Stimulated activated naive CD4-positive, alpha-beta T cell (primary cell): Measurements from ENCODE around the gene PAM.
"Not testable (repeated sequence)": the region's sequence is repeated elsewhere in the genome, so short reads cannot be mapped to it uniquely, and the experiment has no call there.

Experiments used
- DNase-seq, 6 experiments: peaks; one replicate each; lab custom pipeline; 2025; lab: John Stamatoyannopoulos, UW

The PAM gene

DNA sequence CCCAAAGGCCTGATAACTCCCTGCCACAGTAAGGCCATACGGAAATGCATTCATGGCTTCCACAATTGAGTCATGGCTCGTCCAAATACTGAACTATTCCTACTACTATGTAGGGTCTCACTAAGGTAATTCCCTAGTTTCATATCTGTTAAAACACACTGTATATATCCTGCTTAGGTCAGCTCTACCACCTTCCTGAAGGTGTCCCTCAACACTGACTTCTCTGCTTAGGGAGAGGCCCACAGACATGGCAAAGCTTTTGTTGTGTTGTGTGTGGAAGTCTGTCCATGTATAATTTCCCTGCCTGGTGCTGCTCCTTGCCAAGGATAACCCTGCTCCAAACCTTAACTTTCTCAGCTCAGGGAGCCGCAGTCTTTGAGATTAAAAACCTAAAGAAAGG, 304.4 kb downstream of the PAM start:
- no peak for DNase-seq

DNA sequence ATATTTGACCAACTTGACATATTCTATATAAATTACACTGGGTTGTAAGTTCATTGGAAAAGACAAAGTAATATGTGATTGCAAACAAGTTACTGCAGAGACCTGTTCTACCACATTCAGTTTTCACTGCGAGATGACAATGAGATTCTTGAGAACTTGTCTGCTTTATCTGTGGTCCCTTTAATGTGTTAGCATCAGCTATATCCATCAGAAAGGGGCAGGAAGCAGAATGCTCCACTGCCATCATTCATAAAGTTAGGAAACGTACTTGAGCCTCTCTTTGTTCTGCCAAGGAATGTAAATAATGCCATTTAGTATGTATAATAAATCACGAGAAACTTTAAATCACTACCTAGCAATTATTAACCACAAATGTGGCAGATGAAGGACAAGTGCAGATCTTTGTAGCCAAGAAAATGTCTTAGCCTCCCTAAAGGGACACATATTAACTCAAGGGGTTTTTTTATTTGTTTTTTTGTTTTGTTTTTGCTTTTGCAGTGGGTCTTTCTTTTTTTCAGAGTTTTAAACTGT, 305.4 kb downstream of the PAM start:
- no peak for DNase-seq

DNA sequence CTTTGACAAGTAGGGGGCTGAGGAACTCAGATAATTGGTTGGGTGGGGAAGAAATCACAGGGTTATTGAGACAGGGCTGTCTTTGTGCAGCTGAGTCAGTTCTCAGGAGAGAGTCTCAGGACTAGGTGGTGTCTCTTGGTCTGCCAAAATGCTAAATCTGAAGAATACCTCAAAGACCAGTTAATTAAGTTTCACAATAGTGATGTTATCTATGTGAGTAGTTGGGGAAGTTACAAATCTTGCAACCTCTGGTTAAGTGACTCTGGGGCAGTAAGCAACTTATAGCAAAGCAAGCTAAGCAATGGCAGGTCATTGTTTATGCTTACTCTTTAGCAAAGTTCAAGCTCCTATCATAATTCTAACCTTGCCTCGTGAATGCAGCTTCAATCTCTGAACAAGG, 311.2 kb downstream of the PAM start:
- no peak for DNase-seq

DNA sequence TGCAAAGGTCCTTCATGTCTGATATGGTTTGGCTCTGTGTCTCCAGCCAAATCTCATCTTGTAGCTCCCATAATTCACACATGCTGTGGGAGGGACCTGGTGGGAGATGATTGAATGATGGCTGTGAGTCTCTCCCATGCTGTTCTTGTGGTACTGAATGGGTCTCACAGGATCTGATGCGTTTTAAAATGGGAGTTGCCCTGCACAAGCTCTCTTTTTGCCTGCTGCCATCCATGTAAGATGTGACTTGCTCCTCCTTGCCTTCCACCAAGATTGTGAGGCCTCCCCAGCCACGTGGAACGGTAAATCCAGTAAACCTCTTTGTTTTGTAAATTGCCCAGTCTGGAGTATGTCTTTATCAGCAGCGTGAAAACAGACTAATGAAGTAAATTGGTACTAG, 318.4 kb downstream of the PAM start:
- DNase-seq: not testable (repeated sequence)

DNA sequence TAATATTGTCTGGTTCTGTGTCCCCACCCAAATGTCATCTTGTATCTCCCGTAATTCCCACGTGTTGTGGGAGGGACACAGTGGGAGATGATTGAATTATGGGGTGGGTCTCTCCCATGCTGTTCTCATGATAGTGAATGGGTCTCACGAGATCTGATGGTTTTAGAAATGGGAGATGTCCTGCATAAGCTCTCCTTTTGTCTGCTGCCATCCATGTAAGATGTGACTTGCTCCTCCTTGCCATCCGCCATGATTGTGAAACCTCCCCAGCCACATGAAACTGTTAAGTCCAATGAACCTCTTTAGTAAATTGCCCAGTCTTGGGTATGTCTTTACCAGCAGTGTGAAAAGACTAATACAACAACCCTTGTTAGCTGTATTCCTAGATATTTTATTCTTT, 320.3 kb downstream of the PAM start:
- no peak for DNase-seq
